Epidermal melanocyte (primary cell): Measurements from ENCODE around the gene SEMA4D.

Experiments used
- DNase-seq: peaks from one replicate; pipeline ENCODE4 v3.0.0; 2011; ENCODE audit warnings: low spot score; ENCODE audit not compliant: insufficient read length

Gene SEMA4D

GRCh38 chr9:89431930-89432725 lies 65.8 kb downstream of the SEMA4D start:
- no peak for DNase-seq

GRCh38 chr9:89430995-89431394 lies 66.9 kb downstream of the SEMA4D start:
- DNase-seq: no peak

- DNase-seq: no peak
These were observed 68.7 kb downstream of the SEMA4D start for GRCh38 chr9:89428901-89429890.

- no peak for DNase-seq
These were observed 69.6 kb downstream of the SEMA4D start for GRCh38 chr9:89428222-89428761.

GRCh38 chr9:89427621-89428221 lies 70.2 kb downstream of the SEMA4D start:
- DNase-seq: no peak

GRCh38 chr9:89426384-89426961 lies 71.4 kb downstream of the SEMA4D start:
- DNase-seq: no peak

GRCh38 chr9:89425921-89426383 lies 72.0 kb downstream of the SEMA4D start:
- DNase-seq: no peak

- DNase-seq: no peak
These were observed 72.7 kb downstream of the SEMA4D start for GRCh38 chr9:89425024-89425805.

GRCh38 chr9:89422151-89422975 lies 75.5 kb downstream of the SEMA4D start:
- DNase-seq: no peak

GRCh38 chr9:89421595-89421994 lies 76.3 kb downstream of the SEMA4D start:
- no peak for DNase-seq

- no peak for DNase-seq
These were observed 77.3 kb downstream of the SEMA4D start for GRCh38 chr9:89420397-89421178.

- DNase-seq: no peak
These were observed 77.9 kb downstream of the SEMA4D start for GRCh38 chr9:89419978-89420394.

- DNase-seq: no peak
These were observed 78.9 kb downstream of the SEMA4D start for GRCh38 chr9:89418882-89419640.

- no peak for DNase-seq
These were observed 79.5 kb downstream of the SEMA4D start for GRCh38 chr9:89418474-89418845.

GRCh38 chr9:89417832-89418473 lies 80.0 kb downstream of the SEMA4D start:
- no peak for DNase-seq

GRCh38 chr9:89414670-89415324 lies 83.1 kb downstream of the SEMA4D start:
- no peak for DNase-seq
